Neural progenitor cell (in vitro differentiated cells): ENCODE results near the gene ALS2CL. TPM values are rescaled to one million over a fixed set of nuclear protein-coding genes. Genes with fewer than 3 reads are reported as not detected.
A peak's percentile ranks its signal among the peaks of the same experiment; 100 is the strongest.

ENCODE experiments used
- DNase-seq: peaks from one replicate; pipeline ENCODE4 v3.0.0-alpha.2; 2016; ENCODE audit warnings: low spot score
- H2AFZ ChIP-seq: fragments of 200-600 bp; sonication (generic); replicated peaks from 2 replicates; pipeline ENCODE4 v1.6.1; 2016; ENCODE audit warnings: antibody characterized with exemption
- H3F3A ChIP-seq: fragments of 200-600 bp; sonication (generic); 2 replicates; pipeline ENCODE4 v1.6.1; 2016; ENCODE audit warnings: antibody characterized with exemption, low read depth
- H3K27ac ChIP-seq: fragments of 200-600 bp; sonication (generic); 2 replicates; pipeline ENCODE4 v1.5.1; 2016; ENCODE audit warnings: mild to moderate bottlenecking
- H3K27me3 ChIP-seq: fragments of 200-600 bp; sonication (generic); 2 replicates; pipeline ENCODE4 v1.6.1; 2016; ENCODE audit warnings: mild to moderate bottlenecking, moderate library complexity
- H3K36me3 ChIP-seq: fragments of 200-600 bp; sonication (generic); 2 replicates; pipeline ENCODE4 v1.5.1; 2016
- H3K4me1 ChIP-seq: fragments of 200-600 bp; sonication (generic); 2 replicates; pipeline ENCODE4 v1.6.1; 2016; ENCODE audit warnings: mixed run types
- H3K4me2 ChIP-seq: fragments of 200-600 bp; sonication (generic); 2 replicates; pipeline ENCODE4 v1.6.1; 2016
- H3K4me3 ChIP-seq: fragments of 200-600 bp; sonication (generic); 2 replicates; pipeline ENCODE4 v1.5.1; 2016
- H3K79me2 ChIP-seq: fragments of 200-600 bp; sonication (generic); 2 replicates; pipeline ENCODE4 v1.6.1; 2016; ENCODE audit warnings: low read depth
- H3K9ac ChIP-seq: fragments of 200-600 bp; sonication (generic); 2 replicates; pipeline ENCODE4 v1.6.1; 2016
- H3K9me3 ChIP-seq: fragments of 200-600 bp; sonication (generic); 2 replicates; pipeline ENCODE4 v1.5.1; 2016; ENCODE audit warnings: low read depth
- H4K20me1 ChIP-seq: fragments of 200-600 bp; sonication (generic); 2 replicates; pipeline ENCODE4 v1.6.1; 2016; ENCODE audit warnings: low read depth
- H3K27ac Mint-ChIP-seq: 3 replicates; pipeline ENCODE4 v1.8.0; 2021; ENCODE audit warnings: mixed read lengths
- H3K27me3 Mint-ChIP-seq: 2 replicates; pipeline ENCODE4 v1.8.0; 2022; ENCODE audit warnings: low read depth, mild to moderate bottlenecking, inconsistent platforms, moderate library complexity, mixed read lengths; ENCODE audit not compliant: insufficient read depth
- H3K36me3 Mint-ChIP-seq: 3 replicates; pipeline ENCODE4 v1.8.0; 2021; ENCODE audit warnings: mixed read lengths
- H3K4me1 Mint-ChIP-seq: 3 replicates; pipeline ENCODE4 v1.8.0; 2021; ENCODE audit warnings: mixed read lengths
- H3K4me3 Mint-ChIP-seq: 3 replicates; pipeline ENCODE4 v1.8.0; 2021; ENCODE audit warnings: mild to moderate bottlenecking, moderate library complexity, mixed read lengths
- H3K9me3 Mint-ChIP-seq: 3 replicates; pipeline ENCODE4 v1.8.0; 2020; ENCODE audit warnings: mixed read lengths
- CTCF ChIP-seq: fragments of 200-600 bp; sonication (generic); IDR thresholded peaks from 2 replicates; pipeline ENCODE4 v1.5.1; 2017; ENCODE audit warnings: antibody characterized with exemption, mild to moderate bottlenecking
- EZH2 ChIP-seq: fragments of 200-600 bp; sonication (generic); IDR thresholded peaks from 2 replicates; pipeline ENCODE4 v1.6.1; 2017; ENCODE audit warnings: antibody characterized with exemption, mild to moderate bottlenecking, moderate library complexity
- EZH2phosphoT487 ChIP-seq: fragments of 200-600 bp; sonication (generic); IDR thresholded peaks from 2 replicates; pipeline ENCODE4 v1.6.1; 2017; ENCODE audit warnings: antibody characterized with exemption
- total RNA-seq: library from RNA; depleted of rRNA; stranded (reverse); fragments of >200 nt; gene quantifications from 2 replicates; pipeline ENCODE4 v1.2.3, GENCODE V29; 2015; ENCODE audit warnings: low replicate concordance

ALS2CL gene
- total RNA-seq, 1 donor from 2014 or later: 1.3 TPM

- H3K27me3 ChIP-seq: no peaks in the 10 kb centered on the region
- no peaks in the 10 kb centered on the region for H3K9me3 ChIP-seq
- DNase-seq: no peak
- no peak overlapping the region for H3K4me3 ChIP-seq
- Mint-ChIP-seq H3K27ac (no peak overlapping the region), H3K4me3 (no peak overlapping the region), H3K4me1 (peaks cover 13% of the 10 kb centered on the region), H3K27me3 (peaks cover 7% of the 10 kb centered on the region), H3K9me3 (peaks cover 2% of the 10 kb centered on the region), H3K36me3 (no peaks in the 10 kb centered on the region)
- no peaks in the 10 kb centered on the region for H4K20me1 ChIP-seq
- no peak overlapping the region for H3K9ac ChIP-seq
- no peak overlapping the region for H2AFZ ChIP-seq
- no peaks in the 10 kb centered on the region for H3K4me1 ChIP-seq
- H3K4me2 ChIP-seq: no peak overlapping the region
- H3F3A ChIP-seq: no peaks in the 10 kb centered on the region
- H3K79me2 ChIP-seq: no peaks in the 10 kb centered on the region
- no peak overlapping the region for H3K27ac ChIP-seq
- TF ChIP-seq EZH2phosphoT487: no peak
- no peak for TF ChIP-seq EZH2
- TF ChIP-seq CTCF: no peak
- no peaks in the 10 kb centered on the region for H3K36me3 ChIP-seq
These were observed 58.6 kb downstream of the ALS2CL start for GRCh38 chr3:46634856-46635255.

GRCh38 chr3:46632792-46633191 lies 60.7 kb downstream of the ALS2CL start:
- Mint-ChIP-seq H3K27ac (peak overlapping the region; percentile 7), H3K4me3 (no peak overlapping the region), H3K9me3 (no peaks in the 10 kb centered on the region), H3K27me3 (peaks cover 11% of the 10 kb centered on the region), H3K4me1 (peaks cover 29% of the 10 kb centered on the region), H3K36me3 (no peaks in the 10 kb centered on the region)
- Histone ChIP-seq H3K4me3 (no peak overlapping the region), H3K79me2 (no peaks in the 10 kb centered on the region), H3K4me1 (peaks cover 16% of the 10 kb centered on the region), H3F3A (peaks cover 20% of the 10 kb centered on the region), H3K4me2 (no peak overlapping the region), H3K36me3 (no peaks in the 10 kb centered on the region), H3K27ac (no peak overlapping the region), H3K27me3 (no peaks in the 10 kb centered on the region), H2AFZ (no peak overlapping the region), H3K9ac (no peak overlapping the region), H3K9me3 (no peaks in the 10 kb centered on the region), H4K20me1 (no peaks in the 10 kb centered on the region)
- DNase-seq: no peak
- TF ChIP-seq EZH2phosphoT487 (no peak), CTCF (no peak), EZH2 (no peak)

GRCh38 chr3:46629551-46630517 lies 63.6 kb downstream of the ALS2CL start:
- H3K4me3 ChIP-seq: peak overlapping the region; percentile 22
- H3K36me3 ChIP-seq: no peaks in the 10 kb centered on the region
- TF ChIP-seq EZH2phosphoT487: no peak
- peak; percentile 94 for TF ChIP-seq CTCF
- TF ChIP-seq EZH2: no peak
- Mint-ChIP-seq H3K4me3 (peak overlapping the region; percentile 48), H3K36me3 (no peaks in the 10 kb centered on the region), H3K27me3 (peaks cover 14% of the 10 kb centered on the region), H3K4me1 (peaks cover 33% of the 10 kb centered on the region), H3K27ac (peak overlapping the region; percentile 27), H3K9me3 (no peaks in the 10 kb centered on the region)
- H3K79me2 ChIP-seq: no peaks in the 10 kb centered on the region
- no peaks in the 10 kb centered on the region for H3K9me3 ChIP-seq
- no peak overlapping the region for H3K9ac ChIP-seq
- H3K27me3 ChIP-seq: no peaks in the 10 kb centered on the region
- peaks cover 21% of the 10 kb centered on the region for H3F3A ChIP-seq
- DNase-seq: peak; percentile 91
- H2AFZ ChIP-seq: peak overlapping the region; percentile 88
- H3K27ac ChIP-seq: no peak overlapping the region
- no peaks in the 10 kb centered on the region for H4K20me1 ChIP-seq
- peak overlapping the region; percentile 54 for H3K4me2 ChIP-seq
- peaks cover 23% of the 10 kb centered on the region for H3K4me1 ChIP-seq
